Measurements from ENCODE around the gene SRGAP3.

SRGAP3 gene

GRCh38 chr3:9141928-9142289 is 107.5 kb downstream of the SRGAP3 start:
- no peak for DNase-seq (ENCODE audit: low read depth)

GRCh38 chr3:9139366-9139765 is 110.1 kb downstream of the SRGAP3 start:
- no peak for DNase-seq (ENCODE audit: low read depth)

- no peak for DNase-seq (ENCODE audit: low read depth)
Observed at GRCh38 chr3:9137676-9138075, 111.8 kb downstream of the SRGAP3 start.

DNA sequence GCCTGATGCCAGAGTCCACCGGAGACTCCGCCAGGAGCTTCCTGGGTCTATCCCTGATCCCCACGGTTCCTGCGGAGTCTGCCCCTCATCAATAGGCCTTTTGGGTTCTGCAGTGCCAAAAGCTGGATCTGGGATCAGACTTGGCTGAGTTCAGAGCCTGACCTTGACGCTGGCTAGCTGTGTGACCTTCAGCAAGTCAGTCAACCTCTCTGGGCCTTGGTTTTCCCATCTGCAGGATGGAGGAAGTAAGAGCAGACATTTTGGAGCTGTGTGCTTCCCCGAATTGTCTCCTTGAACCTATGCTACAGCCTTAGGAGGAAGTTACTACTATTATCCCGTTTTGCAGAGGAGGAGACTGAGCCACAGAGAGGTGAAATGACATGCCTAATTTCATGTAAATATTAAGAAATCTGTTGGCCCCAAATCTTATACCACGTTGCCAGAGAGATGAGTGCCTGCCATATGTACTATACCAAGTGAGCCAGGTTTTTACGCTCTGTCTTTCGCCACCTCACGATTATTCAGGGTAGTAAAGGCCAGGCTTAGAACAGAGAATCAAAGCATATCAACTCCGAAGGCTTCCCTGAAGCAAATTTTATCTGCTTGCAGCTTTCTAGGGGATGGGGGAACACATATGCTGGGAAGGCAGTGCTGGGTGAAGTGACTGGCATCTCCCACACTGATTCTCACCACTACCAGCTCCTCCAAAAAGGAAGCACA is 112.5 kb downstream of the SRGAP3 start:
- DNase-seq (ENCODE audit: low read depth), result no peak

DNA sequence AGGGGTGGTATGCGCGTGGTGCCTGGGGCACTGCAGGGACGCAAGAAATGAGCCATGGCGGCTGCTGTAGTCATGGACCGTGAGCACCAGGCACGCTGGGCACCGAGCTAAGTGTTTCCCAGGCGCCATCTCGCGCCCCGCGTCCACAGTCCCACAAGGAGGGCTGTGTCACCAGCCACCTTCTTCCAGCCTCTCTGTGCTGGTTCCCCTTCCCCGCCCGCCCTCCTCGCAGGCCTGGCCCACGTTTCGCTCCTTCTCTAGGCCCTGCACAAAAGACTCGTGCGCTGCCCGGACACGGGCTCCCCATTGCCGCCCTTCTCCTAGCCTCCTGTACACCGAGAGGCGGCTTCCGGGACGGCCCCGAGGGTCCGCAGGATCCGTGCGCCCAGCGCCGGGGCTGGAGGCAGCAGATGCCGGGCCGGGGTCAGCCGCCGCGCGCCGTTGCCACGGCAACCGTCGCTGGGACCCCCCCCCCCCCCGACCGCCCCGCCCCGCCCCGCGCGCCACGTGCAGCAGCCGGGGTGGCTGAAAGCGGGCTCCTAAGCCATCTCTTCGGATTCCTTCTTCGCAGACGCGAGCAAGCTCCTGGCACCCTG is 113.4 kb downstream of the SRGAP3 start:
- no peak for DNase-seq (ENCODE audit: low read depth)

DNA sequence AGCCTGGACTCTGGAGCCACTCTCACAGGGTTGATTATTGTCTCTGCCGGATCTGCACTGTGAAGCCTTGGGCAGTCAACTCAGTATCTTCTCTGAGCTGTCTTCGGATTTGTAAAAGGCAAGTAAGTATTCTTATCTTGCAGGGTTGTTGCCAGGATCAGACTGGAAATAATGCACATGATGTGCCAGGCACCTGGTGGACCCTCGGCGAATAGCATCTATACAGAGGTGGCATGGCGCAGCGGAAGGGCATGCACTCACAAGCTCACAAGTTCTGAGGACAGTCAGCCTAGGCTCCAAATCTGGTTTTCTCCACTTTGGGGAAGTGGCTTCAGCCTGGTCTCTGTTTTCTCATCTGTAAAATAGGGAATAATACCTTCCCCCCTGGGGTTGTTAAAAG is 113.9 kb downstream of the SRGAP3 start:
- DNase-seq (ENCODE audit: low read depth), result no peak

- no peak for DNase-seq (ENCODE audit: low read depth)
Observed at GRCh38 chr3:9133656-9134055, 115.8 kb downstream of the SRGAP3 start.

DNA sequence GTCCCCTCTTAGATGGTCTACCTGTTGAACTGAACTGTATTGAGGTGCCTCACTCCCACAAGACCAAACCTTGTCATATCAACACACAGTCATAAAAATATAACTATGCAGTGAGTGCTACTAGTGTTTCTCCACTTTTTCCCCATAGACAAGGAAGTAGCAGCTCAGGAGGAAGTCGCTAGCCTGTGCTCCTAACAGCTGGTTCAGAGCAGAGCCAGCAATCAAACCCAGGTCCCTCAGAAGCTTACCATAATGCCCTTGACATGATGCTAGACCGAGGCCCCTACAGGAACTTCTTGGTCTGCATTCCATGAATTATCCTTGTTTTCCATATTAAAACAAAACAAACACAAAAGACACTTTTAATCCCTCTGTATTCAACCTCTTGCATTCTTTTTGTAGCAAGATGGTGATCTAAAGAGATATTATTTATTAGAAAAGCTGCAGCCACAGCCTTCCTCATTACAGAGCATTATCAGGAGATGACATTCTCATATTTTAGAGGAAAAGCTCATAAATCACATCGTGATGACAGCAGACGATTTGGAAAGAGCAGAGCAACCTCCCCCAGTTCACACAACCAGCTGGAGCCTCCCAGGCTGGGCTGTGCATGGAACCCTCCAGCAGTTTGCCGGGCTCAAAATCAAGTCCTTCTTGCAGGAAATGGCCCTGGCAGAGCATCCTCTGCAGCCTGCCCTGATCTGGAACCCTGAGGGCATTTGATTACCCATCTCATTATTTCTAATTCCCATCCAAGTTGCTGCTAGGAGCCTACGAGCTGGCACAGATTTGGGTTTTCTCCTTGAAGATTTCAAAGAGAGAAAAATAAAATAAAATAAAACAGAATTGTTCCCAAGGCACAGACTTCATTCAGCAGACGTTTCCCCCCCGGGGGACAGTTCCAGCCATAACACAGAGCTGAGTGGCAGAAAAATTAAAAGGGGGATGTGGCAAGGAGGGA is 118.8 kb downstream of the SRGAP3 start:
- DNase-seq (ENCODE audit: low read depth), result no peak

GRCh38 chr3:9129365-9129764 is 120.1 kb downstream of the SRGAP3 start:
- no peak for DNase-seq (ENCODE audit: low read depth)

DNA sequence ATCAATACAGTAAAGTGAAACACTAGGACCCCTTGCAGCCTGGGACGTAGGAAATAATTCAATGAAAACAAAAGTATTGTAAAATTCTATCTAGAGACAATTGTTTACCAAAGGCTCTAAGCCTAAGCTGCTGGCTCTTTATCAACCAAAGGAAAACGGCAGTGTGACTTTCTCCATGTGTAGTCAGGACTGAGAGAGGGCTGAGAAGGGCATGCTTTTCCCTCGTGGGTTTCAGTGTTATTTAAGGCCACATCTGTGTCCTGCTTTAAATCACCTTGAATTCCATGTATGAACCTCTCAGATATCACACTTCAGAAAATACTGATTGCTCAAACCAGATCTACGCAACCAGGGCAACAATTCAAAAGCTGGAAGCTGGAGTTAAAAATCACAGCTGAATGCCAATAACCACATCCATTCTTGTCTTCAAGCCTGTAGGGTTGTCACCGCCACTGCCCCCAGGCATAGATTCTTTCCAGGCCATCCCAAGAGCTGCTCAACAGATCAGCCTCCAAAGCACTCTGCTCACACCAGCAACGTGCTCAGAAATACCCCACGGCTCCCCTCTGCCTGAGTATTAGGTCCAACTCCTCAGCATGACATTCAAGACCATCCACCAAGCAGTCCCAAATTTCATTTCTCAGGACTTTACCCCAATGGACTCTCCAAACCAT is 124.0 kb downstream of the SRGAP3 start:
- DNase-seq (ENCODE audit: low read depth), result no peak

DNA sequence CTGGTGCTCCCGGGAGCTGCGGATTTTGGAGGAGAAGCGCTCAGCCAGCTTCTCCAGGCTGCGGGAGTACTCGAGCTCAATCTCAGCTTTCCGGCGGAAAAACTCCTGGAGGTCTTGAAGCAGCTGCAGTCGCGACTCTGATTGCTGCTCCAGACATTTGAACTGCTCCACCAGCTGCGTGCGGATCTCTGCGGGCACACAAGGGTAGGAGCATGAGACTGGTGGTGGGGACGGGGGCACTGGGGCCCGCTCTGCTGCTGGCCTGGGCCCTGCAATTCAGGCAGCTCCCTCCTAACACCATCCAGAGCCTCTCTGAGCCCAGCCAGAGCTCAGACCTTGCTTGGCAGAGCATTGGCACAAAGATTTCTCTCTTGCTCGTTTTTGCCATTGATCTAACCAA is 124.7 kb downstream of the SRGAP3 start:
- DNase-seq (ENCODE audit: low read depth), result no peak

GRCh38 chr3:9123840-9124239 is 125.6 kb downstream of the SRGAP3 start:
- DNase-seq (ENCODE audit: low read depth), result no peak

DNA sequence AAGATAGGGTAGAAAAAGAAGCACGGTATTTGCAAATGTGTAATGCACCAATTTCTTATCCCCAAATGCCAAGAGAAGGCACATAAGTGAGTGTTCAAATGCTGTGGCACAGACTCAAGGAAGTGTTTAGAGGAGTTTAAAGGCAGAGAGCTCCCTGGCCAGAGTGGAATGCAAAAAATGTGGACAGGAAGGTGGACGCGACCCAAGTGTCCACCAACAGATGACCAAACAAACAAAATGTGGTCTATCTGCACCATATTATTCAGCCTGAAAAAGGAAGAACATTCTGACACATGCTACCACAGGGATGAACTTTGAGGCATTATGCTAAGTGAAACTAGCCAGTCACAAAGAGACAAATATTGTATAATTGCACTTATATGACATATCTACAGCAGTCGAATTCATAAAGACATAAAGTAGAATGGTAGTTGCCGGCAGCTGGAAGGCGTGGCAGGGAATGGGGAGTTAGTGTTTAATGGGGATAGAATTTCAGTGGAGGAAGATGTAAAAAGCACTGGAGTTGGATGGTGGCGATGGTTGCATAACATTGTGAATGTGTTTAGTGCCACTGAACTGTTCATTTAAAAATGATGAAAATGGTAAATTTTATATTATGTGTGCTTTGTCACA is 126.6 kb downstream of the SRGAP3 start:
- no peak for DNase-seq (ENCODE audit: low read depth)

DNA sequence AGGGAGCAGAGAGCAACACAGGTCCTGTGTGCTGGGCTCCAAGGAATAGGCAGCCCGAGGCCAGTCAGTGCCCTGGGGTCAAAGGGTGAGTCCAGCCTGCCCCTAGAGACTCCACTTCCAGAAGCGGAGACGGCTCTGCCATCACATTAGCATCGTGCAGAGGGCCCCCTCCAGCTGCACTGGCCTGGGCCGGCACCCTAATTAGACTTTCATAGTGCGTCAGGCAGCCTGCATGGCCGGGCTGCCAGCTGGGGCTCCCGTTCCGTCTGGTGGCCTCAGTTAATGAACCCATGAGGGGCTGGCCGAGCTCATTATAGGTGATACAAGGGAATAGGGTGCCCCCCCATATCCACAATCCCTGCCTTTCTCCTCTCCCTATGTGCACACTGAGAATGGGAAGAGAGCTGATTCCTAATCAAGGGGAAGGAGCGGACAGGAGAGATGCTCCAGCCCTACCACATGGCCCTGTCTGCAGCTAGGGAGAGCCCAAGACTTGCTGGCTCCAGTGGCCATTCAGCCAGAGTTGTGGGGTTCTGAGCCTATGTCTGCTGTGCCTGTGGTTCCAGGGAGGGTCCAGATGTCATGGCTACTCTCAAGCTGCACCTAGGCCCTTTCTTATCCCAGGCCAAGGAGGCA is 128.0 kb downstream of the SRGAP3 start:
- DNase-seq (ENCODE audit: low read depth), result no peak

GRCh38 chr3:9119331-9119730 is 130.1 kb downstream of the SRGAP3 start:
- no peak for DNase-seq (ENCODE audit: low read depth)

GRCh38 chr3:9118222-9118621 is 131.2 kb downstream of the SRGAP3 start:
- DNase-seq (ENCODE audit: low read depth), result no peak

GRCh38 chr3:9117220-9117619 is 132.2 kb downstream of the SRGAP3 start:
- no peak for DNase-seq (ENCODE audit: low read depth)

DNA sequence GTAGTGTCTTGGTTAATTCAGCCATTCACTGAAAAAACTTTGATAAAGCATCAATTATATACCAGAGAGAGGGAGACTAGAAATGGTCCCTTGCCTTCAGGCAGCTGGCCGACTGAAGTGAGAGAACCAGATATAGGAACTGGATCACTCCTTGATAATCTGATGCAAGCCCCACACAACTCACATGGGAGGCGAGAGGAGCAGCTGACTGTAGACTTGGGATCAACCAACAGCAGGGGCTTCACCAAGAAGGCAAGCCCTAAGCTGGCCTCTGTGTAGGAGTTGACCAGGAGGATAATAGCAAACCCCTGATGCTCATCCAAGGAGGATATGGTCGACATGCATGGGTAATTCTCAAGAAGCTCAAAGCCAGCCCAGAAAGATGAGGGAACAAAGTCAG is 133.1 kb downstream of the SRGAP3 start:
- DNase-seq (ENCODE audit: low read depth), result no peak

DNA sequence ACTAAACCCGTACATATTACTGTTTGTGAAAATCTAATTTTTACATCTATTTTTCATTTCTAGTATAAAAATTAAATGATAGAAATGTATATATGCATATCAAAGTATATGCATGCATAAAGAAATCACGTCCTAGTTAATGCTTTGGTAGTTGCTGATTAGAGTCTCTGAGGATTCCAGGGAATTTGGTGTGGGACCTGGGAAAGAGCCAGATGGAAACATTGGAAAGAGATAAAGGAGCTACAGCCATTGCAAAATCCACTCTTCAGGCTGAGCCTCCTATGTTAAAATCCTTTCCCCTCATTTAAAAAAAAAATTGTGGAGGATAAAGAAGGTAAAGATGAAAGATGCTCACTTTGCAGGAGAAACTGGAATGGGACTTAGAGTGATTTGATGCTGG is 134.1 kb downstream of the SRGAP3 start:
- DNase-seq (ENCODE audit: low read depth), result no peak

- no peak for DNase-seq (ENCODE audit: low read depth)
Observed at GRCh38 chr3:9113040-9113439, 136.4 kb downstream of the SRGAP3 start.

- DNase-seq (ENCODE audit: low read depth), result no peak
Observed at GRCh38 chr3:9111866-9112265, 137.6 kb downstream of the SRGAP3 start.

All from HS-5 (cell line).